Neural cell (in vitro differentiated cells): ENCODE data around the gene C11orf54. TPM values are rescaled to one million over a fixed set of nuclear protein-coding genes. Genes with fewer than 3 reads are reported as not detected.

Source experiments
- polyA plus RNA-seq: library from polyadenylated mRNA; depleted of rRNA; stranded (reverse); fragments of >200 nt; gene quantifications from 2 replicates; pipeline ENCODE4 v1.2.3, GENCODE V29; 2014
- small RNA-seq, 3 experiments: library from RNA; depleted of rRNA; stranded (forward); fragments of <200 nt; gene quantifications; one replicate each; pipeline ENCODE3, GENCODE V24; 2012

The C11orf54 gene
- polyA plus RNA-seq, 1 donor from 2014 or later, result 35.0 TPM

Small RNA genes lying within 50 kb of the gene (small RNA-seq; reads per million reads assigned to genes)
- gene RF00019 (0 to 1.2 (median 0) reads per million in 3 experiments), gene RF00493 (7.7 to 17.7 (median 8.8) reads per million in 3 experiments), gene SCARNA9 (0.08 to 1.8 (median 1.6) reads per million in 3 experiments), gene SNORA1 (0 reads per million in 3 experiments), gene SNORA18 (0 reads per million in 3 experiments), gene SNORA25 (0 reads per million in 3 experiments), gene SNORA32 (0 reads per million in 3 experiments), gene SNORA40 (0 reads per million in 3 experiments), gene SNORA8 (0 reads per million in 3 experiments), gene SNORD5 (0 reads per million in 3 experiments), gene SNORD6 (1,223 to 2,001 (median 1,794) reads per million in 3 experiments)

Other genes starting within 250 kb of the C11orf54 start
- 10.0 and 12.4 TPM in 2 replicates for gene SMCO4, start 198.3 kb upstream of the C11orf54 start, polyA plus RNA-seq
- gene CEP295, start 80.0 kb upstream of the C11orf54 start, polyA plus RNA-seq, result 21.2 and 24.0 TPM in 2 replicates
- gene TAF1D, start 177 bp upstream of the C11orf54 start, polyA plus RNA-seq, result 191 and 204 TPM in 2 replicates
- 82.7 and 85.6 TPM in 2 replicates for gene MED17, start 42.6 kb downstream of the C11orf54 start, polyA plus RNA-seq
- gene VSTM5, start 108.9 kb downstream of the C11orf54 start, polyA plus RNA-seq, result not detected in 2 replicates